GM18499 (cell line): Measurements from ENCODE around the gene LINC00305.

Experiments
- ATAC-seq: cut with Tn5 transposase; IDR thresholded peaks from one replicate; pipeline ENCODE4 v1.9.1; 2021; ENCODE audit warnings: moderate number of reproducible peaks; ENCODE audit not compliant: insufficient read depth, unreplicated experiment

The LINC00305 gene

DNA sequence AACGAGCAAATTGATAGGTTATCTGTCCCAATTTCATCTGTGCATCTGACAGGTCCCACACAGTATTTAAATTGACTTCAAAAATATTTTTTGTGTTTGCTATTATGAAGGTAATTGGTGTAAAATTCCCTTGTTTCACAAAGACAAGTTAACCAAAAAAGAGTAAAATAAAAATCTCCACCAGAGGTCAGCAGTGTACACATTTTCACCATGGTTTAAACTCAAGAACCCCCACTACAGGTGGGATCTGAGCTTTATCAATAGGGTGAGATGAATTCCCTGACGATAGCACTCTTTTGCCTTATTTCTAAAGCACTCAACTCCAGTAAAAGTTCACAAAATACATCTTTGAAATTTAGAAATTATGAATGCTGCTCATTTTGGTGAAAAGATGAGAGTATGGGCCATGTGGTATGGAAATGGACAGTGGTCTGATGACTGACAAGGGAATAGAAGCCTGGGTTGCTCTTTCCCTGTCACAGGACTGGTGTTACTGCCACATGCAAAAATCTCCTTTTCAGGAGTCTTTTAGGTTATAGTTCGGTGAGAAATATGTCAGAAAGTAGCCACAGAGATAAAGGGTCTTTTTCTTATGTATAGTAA, 111.0 kb downstream of the LINC00305 start:
- ATAC-seq: no peak

DNA sequence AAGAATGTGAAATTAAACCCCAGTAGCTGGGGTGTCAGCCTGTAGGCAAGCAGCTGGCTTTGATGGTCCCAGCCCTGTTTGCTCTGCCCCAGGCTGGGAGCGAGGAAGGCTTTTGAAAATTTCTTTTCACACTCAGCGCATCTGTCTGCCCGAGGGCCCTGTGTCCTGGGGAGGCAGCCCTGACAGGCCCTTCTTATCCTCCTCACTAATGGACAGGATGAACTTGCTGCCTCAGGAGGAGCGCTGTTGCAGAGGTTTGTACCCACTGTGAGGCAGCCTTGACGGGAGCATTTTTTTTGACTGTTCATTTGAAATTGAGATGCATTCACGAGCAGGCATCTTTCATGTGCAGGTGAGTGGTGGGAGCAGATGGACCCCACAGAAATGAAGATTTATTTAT, 116.6 kb downstream of the LINC00305 start:
- no peak for ATAC-seq

DNA sequence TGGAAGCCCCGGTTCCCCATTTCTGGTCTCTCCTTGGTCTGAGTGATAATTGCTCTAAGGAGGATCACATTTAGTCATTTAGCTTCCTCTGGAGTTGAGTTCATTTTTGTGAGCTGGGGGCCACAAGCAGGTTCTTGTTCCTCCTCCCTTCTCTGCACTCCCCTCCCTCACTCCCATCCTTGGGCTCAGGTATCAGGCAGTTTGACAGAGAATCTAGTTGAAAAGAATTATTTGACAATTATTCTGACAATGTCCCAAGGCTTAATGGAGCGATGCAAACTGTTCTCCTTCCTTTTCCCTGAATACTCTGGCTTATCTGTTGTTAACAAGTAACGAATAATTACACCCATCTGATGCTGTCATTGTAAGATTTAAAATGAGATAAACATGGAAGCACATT, 117.5 kb downstream of the LINC00305 start:
- ATAC-seq: no peak
